ENCODE data around the gene ABCA10. TPM values are rescaled to one million over a fixed set of nuclear protein-coding genes. Genes with fewer than 3 reads are reported as not detected.

The ABCA10 gene
- total and polyA plus RNA-seq, 2 of the 13 experiments (the other 11 are each of a cell fraction or from before 2014, with no cell fraction given) = 0.02 to 0.08 TPM

DNA sequence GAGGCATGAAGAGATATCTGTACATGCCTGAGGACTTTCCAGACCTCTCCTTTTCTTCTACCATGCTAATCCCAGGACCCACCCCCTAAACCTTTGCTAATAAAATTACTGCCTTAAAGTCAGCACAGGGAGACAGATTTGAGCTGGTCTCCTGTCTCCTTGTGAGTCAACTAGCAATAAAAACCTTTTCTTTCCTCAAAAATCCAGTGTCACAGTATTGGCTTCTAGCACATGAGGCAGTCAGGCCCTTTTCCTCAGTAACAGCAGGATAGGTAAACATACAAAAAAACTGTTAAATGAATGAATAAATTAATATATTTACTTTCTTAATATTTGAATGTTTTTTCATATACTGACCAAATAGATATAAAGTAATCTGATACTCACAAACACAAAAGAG lies 41.3 kb downstream of the ABCA10 start:
- H3K36me3 ChIP-seq (replicated peaks in 1 of 2; ENCODE audit: control insufficient read depth in 1 of 2, insufficient read depth in 2 of 2, low read length in 2 of 2) = no peaks in the 10 kb centered on the region
- in situ Hi-C loops (cut with HindIII; ENCODE audit: extremely low pct_ligation_motif_present, low pct_unique_long_range_greater_than_20kb) = no loop called here
- ATAC-seq (no peak), DNase-seq (ENCODE audit: low spot score) (no peak), FAIRE-seq (no peak)
- TF ChIP-seq KAT8 (CRISPR knock-in tag; IDR thresholded peaks at IDR 0.05) = no peak
- TF ChIP-seq TEF (CRISPR knock-in tag; IDR thresholded peaks at IDR 0.05) = no peak
- no peak for TF ChIP-seq SNRNP70 (IDR thresholded peaks at IDR 0.05; ENCODE audit: low read depth, low read length)
- TF ChIP-seq JUN (CRISPR knock-in tag; IDR thresholded peaks at IDR 0.05) = no peak
- no peak for TF ChIP-seq SNAI1 (CRISPR knock-in tag; IDR thresholded peaks at IDR 0.05; ENCODE audit: borderline replicate concordance)
- TF ChIP-seq CEBPZ (IDR thresholded peaks at IDR 0.05; ENCODE audit: low read length) = no peak
- no peaks in the 10 kb centered on the region for H4K20me1 ChIP-seq (ENCODE audit: insufficient read depth, low read length)
- intact Hi-C loops (cut with micrococcal nuclease; ENCODE audit: unreplicated experiment) = no loop called here
- ChIA-PET POLR2A (no interaction called here), CTCF (ENCODE audit: low intra/inter-chr PET ratio, low total read pairs) (no interaction called here)
- no peak overlapping the region for H3K4me2 ChIP-seq (ENCODE audit: low read depth, low read length)
- H3K27me3 ChIP-seq (ENCODE audit: control insufficient read depth in 1 of 2, insufficient read depth in 2 of 2, low read length in 2 of 2) = peaks cover 0 to 11% of the 10 kb centered on the region in 2 experiments; a peak in 1 of 5 replicates
- no peak overlapping the region for H3K9ac ChIP-seq (ENCODE audit: insufficient read depth, low read depth, low read length)
- no peak overlapping the region for H2AFZ ChIP-seq (ENCODE audit: low read length)
- no TSS peak for BruUV-seq (replicated peaks)
- H3K79me2 ChIP-seq (ENCODE audit: insufficient read depth, low read length) = no peaks in the 10 kb centered on the region
- H3K4me3 ChIP-seq (replicated peaks in 1 of 3; ENCODE audit: insufficient read depth in 1 of 3, low read depth in 2 of 3, low read length in 3 of 3) = no peak overlapping the region
- H3K27ac ChIP-seq (ENCODE audit: extremely low read length, insufficient read depth, low read length) = no peak overlapping the region
- no peaks in the 10 kb centered on the region for H3K4me1 ChIP-seq (ENCODE audit: insufficient read depth, low read length)
- no peaks in the 10 kb centered on the region for H3K9me3 ChIP-seq (ENCODE audit: low read length)
